ENCODE results near the gene PELO.
"Not testable (repeated sequence)": the region's sequence is repeated elsewhere in the genome, so short reads cannot be mapped to it uniquely, and the experiment has no call there.

Gene PELO, protein sequence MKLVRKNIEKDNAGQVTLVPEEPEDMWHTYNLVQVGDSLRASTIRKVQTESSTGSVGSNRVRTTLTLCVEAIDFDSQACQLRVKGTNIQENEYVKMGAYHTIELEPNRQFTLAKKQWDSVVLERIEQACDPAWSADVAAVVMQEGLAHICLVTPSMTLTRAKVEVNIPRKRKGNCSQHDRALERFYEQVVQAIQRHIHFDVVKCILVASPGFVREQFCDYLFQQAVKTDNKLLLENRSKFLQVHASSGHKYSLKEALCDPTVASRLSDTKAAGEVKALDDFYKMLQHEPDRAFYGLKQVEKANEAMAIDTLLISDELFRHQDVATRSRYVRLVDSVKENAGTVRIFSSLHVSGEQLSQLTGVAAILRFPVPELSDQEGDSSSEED

DNA sequence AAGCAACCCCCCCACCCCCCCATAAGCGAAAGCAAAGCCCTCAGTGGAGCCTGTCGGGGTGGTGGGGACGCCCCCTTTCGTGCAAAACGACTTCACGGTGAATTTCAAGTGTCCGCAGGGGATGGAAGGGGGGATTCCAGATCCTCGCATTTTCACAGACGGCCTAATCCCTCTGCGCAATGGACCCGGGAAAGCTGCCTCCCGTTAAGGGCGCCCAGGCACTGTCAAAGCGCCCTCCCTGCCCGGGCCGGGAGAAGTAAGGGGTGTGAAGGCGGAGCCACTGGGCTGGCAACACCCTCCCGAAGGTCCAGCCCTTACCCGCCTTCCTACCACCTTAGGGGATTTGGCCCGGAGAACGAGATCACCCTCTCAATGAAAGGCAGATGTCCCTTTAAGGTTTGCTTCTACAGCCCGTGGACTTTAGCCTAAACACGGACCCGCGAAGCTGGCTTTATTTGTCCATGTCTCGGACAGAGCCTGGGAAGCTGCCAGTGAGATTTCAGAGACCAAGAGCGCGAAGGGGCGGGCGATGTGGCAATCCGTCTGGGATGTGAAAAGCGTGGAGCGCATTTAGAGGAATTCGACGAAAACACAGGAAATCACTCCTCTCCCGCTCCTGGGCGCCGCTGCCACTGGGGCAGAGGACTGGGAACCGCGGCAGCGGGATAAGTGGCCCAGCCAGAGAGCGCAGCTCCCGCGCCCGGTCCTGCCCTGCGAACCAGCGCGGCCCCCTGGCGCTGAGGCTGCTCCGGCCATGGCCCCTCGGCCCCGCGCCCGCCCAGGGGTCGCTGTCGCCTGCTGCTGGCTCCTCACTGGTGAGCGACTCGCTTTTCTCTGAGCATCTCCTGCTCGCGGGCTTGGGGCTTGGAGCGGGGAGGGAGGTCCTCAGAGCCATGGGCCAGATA is at the start of gene PELO, which contains the start of gene ITGA1:
PELO (plus strand) TSS at position 317 of the 905 bp plus-strand sequence. CDS start 12,479 bp downstream, outside the sequence.
ITGA1 (plus strand) TSS at position 317 of the 905 bp plus-strand sequence; CDS start at position 755, 438 bp downstream.
- in situ Hi-C loops (cut with MboI; ENCODE audit: low sequenced_read_pairs): no loop called here

DNA sequence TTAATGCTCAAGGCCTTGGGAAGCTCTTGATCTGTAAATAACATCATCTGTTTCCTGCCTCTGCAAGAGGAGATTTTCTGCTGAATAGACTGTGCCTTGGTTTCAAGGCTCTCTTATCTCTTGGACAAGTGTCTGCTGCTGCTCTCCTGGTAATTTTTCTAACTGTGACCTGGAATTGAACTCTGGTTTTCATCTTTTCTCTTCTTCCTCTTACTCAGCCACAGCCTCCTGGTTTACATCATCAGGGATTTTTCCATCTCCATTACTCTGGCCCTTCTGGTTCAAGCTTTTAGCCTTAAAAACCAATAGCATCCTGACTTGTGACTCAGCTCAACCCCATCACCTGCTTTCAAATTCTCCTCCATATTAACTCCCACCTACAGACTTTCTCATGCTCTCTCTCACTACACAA is 49.6 kb upstream of the PELO start:
- in situ Hi-C loops (cut with MboI; ENCODE audit: low sequenced_read_pairs): no loop called here

DNA sequence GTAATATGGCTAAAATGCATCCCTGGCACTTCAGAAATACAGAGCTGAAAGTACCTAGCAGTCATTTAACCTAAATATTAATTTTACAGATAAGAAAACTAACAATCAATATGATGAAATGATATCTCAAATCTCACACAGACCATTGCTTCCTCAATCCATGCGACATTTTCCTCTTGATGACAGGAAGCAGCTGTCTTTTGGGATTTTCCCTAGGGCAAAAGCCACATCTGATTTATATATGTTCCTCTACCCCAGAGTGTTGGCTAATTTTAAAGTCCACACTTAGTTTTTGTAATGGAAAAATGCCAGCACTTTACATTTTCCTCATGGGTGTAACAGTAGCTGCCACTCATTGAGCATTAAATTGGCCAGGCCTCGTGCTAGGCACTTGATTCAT is 47.7 kb upstream of the PELO start:
- in situ Hi-C loops (cut with MboI; ENCODE audit: low sequenced_read_pairs): no loop called here

DNA sequence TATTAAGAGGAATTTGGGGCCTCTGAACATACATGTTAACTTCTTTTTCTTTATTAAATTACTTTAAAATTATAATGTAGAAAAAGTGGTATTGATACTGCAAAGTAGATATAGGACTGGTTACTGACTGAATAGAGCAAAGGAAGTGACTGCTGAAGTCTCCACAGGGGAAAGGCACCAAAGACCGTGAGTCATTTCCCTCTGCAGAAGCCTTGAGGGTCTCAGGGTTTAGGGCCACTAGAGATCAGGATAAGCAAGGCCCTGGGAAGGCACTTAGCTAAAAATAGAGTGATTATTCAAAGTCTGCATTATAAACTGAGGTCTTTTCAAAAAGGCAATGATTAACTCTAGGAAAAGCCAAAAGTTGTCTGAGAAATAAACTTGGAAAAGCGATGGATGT is 44.7 kb upstream of the PELO start:
- in situ Hi-C loops (cut with MboI; ENCODE audit: low sequenced_read_pairs): no loop called here

DNA sequence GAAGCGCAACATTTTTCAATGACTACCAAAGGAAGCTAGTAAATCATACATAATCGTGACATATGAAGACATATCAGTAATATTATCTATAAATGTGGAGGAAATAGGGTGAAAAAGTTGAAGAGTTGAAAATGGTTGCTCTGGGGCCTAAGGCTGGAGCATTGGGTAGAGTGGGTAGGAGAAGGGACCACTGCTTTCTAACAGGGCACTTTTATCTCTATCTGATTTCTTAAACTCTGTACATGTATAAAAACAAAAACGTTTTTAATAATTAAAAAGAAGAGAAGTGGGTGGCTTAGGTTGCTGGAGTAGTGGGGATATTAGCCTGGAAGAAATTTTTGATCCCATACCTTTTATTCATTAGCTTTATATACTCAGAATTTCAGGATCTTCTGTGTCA is 44.2 kb upstream of the PELO start:
- in situ Hi-C loops (cut with MboI; ENCODE audit: low sequenced_read_pairs): no loop called here

DNA sequence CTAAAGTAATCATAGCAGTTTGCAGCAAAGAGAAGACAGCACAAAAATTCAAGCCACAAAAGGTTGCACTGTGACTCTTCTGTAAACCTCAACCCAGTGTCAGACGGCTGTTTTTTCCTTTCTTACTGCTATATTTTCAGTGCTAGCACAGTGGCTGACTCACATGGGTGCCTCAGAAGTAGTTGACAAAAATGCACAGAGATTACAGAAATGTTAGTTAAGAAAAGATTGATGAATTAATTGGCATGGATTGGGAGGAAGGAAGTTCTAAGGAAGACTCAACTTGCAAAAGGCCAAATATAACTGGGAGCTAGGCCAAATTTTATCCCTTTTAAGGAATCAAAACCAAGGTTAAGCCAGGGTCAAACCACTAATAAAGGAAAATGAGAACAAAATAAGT is 43.7 kb upstream of the PELO start:
- in situ Hi-C loops (cut with MboI; ENCODE audit: low sequenced_read_pairs): no loop called here

DNA sequence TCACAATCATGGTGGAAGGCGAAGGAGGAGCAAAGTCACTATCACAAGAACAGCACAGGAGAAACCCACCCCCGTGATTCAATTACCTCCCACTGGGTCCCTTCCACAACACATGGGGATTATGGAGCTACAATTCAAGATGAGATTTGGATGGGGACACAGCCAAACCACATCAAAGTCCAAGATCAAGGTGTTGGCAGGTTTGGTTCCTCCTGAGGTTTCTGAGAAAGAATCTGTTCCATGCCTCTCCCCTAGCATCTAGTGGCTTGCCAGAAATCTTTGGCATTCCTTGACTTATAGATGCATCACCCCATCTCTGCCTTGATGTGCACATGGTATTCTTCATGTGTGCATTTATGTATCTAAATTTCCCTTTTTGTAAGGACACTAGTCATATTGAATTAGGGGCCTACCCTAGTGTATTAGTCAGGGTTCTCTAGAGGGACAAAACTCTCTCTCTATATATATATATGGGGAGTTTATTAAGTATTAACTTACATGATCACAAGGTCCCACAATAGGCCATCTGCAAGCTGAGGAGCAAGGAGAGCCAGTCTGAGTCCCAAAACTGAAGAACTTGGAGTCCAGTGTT is 42.8 kb upstream of the PELO start:
- in situ Hi-C loops (cut with MboI; ENCODE audit: low sequenced_read_pairs): not testable (repeated sequence)

DNA sequence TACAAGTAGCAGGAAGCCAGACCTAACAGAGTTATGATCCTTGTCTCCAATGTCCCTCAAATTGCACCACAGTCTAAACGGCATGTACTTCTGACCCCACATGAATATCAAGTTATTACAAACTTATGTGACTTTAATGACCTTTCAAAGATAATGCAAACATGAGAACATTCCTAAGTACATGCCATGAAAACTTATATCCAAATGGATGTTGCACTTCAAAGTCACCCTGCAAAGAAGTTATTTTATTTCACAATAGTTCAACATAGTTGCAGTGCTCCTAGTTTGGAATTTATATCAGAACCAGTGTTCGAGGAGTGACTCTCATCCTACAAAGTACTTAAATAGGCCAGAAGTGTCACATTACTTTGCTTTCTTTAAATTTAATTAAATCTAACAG is 41.2 kb upstream of the PELO start:
- in situ Hi-C loops (cut with MboI; ENCODE audit: low sequenced_read_pairs): no loop called here

DNA sequence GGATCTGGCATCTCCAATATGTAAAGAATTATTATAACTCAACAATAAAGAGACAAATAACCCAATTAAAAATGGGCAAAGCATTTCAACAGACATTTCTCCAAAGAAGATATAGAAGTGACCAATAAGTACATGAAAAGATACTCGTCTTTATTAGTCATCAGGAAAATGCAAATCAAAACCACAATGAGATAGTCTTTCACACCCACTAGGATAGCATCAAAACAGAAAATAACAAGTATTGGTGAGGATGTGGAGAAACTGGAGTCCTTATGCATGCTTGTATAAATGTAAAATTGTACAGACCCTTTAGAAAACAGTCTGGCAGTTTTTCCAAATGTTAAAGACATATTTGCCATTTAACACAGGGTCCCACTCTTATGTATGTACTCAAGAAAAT is 39.1 kb upstream of the PELO start:
- in situ Hi-C loops (cut with MboI; ENCODE audit: low sequenced_read_pairs): no loop called here

DNA sequence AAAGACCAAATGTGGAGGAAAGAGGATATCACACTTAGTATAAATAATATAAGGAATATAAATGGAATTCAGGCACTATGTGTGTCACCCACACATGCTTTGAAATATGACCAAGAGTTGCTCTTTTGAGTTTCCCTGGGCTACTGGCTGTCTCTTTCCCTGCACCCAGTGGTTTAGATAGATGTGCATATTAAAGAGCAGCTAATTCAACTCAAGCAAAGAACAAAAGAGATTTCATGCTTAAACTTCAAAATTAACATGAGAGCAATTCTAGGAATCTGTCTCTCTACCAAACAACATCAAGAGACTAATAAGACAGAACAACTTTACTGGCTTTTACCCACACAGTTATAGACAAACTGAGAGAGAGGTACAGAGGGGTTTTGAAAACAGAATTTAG is 38.0 kb upstream of the PELO start:
- in situ Hi-C loops (cut with MboI; ENCODE audit: low sequenced_read_pairs): no loop called here

DNA sequence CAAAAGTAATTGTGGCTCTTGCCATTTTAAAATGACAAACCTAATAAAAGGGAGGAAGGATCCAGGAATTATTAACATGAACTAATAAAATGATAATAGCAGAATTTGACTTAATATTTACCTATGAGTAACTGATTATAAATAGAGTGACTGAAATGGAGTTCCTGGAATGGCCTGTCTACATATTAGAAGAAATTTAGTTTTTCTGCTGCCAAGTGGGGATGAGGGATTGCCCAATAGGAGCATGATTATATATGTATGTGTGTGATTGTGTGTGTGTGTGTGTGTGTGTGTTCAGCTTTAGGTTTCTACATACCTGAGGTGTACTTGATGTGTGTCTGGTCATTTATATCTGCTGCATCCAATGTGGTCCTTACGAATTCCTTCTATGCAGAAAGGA is 36.6 kb upstream of the PELO start:
- in situ Hi-C loops (cut with MboI; ENCODE audit: low sequenced_read_pairs): no loop called here

DNA sequence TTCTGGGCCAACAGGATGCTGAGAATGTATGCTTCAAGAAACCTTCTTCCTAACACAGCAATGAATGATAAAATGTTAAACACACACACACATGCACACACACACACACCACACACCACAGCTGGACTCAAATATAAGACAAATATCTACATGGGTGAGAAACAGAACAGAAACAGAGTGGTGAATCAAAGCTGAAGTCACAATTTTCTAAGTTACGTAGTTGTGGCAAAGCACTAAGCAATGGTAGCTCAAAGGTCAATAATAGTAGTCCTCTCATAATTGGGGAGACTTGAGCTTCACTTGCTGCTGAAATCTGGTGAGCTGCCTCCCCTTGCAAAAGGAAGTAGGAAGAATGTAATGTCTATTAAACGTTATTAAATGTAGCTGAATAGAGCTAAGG is 33.7 kb upstream of the PELO start:
- in situ Hi-C loops (cut with MboI; ENCODE audit: low sequenced_read_pairs): no loop called here

DNA sequence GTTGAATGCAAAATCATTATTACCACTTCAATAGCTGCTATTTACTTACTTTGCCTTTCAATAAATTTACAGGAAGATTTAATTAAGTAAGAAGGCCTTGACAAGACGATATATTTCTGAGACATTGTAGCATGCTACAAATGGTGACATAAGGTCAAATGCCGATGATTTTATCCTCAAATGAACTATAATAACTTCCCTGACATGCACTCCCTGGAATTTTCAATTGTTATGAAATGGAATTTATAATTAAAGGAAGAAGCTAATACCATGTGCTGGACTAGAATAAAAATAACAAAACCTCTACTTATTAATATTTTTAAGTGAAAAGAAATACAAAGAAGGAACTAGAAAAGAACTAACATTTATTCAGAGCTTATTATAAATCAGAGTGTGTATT is 30.2 kb upstream of the PELO start:
- in situ Hi-C loops (cut with MboI; ENCODE audit: low sequenced_read_pairs): no loop called here

DNA sequence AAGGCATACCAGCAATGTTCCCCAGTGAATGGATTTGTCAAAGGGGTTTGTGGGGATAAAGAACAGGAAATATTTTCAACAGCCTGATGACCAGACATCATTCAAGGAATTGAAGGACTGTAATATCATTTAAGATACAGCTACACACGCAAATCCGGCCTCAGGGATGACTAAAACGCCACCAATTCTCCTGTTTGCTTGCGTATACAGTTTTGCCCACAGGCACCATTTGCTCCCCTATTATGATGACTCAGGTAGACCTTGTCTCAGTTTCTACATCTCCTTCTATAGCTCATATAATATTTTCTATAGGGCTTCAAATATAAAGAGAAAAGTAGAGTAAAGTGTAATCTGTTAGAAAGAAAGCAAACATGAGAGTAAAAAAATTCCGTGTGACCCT is 29.7 kb upstream of the PELO start:
- in situ Hi-C loops (cut with MboI; ENCODE audit: low sequenced_read_pairs): no loop called here

DNA sequence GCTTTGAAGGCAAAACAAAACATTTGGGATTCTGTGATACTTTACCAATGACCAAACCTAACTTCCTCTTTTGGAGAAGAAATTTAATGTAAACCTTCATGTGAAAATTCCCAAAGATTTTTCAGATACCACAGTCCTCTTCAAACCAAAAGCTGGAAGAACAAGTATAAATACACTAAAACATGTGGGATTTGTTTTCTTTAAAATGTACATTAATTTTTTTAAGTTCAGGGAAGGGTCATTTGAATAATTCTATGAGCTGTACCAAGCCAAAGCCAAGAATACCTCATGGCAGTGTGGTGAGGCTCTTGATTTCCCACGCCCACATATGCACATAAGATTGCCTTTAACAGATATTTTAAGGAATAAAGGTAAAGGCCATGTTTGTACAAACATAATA is 28.4 kb upstream of the PELO start:
- in situ Hi-C loops (cut with MboI; ENCODE audit: low sequenced_read_pairs): no loop called here

DNA sequence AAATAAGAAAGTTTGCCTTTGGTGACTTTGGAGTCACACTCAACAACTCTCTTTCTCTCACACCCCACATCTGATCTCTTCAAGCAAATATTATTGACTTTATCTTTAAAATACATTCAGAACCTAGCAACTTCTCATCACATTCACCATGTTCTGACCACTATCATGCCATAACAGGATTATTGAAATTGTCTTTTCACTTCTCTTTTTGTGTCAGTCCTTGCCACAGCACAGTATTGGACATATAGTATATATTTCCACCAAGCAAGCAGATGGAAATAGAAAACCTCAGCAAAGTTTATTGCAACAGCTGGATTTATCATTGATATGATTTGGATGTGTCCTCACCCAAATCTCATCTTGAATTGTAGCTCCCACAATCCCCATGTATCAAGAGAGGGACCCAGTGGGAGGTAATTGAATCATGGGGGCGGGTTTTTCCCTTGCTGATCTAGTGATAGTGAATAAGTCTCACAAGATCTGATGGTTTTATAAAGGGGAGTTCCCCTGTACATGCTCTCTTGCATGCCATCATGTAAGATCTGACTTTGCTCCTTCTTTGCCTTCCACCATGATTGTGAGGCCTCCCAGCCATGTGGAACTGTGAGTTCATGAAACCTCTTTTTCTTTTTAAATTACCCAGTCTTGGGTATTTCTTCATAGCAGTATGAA is 26.9 kb upstream of the PELO start:
- in situ Hi-C loops (cut with MboI; ENCODE audit: low sequenced_read_pairs): no loop called here

DNA sequence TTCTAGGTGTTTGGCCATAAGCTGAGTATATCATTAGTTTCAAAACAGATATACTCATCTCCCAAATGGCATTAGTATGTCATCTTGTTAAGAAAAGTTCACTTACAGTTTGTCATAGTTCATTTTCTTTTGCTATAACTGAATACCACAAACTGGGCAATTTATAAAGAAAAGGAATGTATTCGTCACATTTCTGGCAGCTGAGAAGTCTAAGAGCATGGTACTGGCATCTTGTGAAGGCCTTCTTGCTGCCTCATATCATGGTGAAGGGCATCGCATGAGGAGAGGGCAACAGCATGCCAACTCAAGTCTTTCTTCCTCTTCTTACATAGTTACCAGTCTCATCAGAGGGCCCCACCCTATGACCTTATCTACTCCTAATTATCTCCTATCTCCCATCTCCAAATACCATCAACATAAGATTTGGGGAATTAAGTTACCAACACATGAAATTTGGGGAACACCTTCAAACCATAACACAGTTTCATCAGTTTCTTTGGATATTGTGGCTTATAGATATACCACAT is 20.4 kb upstream of the PELO start:
- in situ Hi-C loops (cut with MboI; ENCODE audit: low sequenced_read_pairs): no loop called here

DNA sequence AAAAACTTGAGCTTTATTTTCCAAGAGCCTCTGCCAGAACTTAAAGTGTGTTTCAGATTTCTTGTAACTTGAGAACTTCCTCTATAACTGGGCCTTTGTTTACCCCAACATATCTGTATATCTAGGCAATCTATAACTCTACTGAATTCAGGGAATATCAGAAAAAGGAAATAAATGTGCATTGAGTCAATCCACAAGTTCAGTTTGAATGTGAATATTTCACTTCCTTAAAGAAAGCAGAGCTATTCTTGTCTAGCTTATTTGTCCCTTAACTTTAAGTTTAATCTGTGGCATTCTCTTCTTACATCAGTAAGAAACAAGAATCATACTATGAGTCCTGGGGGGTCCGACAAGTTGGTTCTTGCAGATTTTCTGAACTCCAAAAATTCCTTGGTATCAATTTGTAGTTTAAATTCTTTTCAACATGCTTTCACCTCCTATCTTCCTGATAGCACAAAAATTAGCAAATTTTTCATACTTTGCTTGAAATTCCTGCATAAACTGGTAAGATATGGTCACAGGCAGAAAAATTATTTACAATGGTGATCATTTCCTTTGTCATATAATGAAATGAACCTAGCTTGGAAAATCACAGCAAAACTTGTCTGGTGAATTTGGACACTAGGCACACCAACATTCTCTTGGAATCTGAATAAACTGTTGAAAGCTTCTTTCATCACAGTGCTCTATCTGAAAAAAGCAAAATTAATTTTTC is 19.8 kb upstream of the PELO start:
- in situ Hi-C loops (cut with MboI; ENCODE audit: low sequenced_read_pairs): no loop called here

DNA sequence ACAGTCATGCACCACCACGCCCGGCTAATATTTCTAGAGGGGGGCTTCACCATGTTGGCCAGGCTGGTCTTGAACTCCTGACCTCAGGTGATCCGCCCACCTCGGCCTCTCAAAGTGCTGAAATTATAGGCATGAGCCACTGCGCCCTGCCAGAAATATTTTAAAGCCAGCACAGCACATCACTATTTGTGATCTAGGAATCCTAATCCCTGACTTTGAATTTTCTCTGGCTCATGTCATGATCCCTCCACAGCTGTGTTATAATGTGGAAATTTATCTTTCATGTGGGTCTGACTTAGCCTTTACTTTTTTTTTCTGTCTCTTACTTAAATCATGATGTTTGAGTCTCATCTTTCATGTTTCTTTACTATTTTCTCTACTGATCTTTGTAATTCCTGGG is 18.7 kb upstream of the PELO start:
- in situ Hi-C loops (cut with MboI; ENCODE audit: low sequenced_read_pairs): no loop called here

DNA sequence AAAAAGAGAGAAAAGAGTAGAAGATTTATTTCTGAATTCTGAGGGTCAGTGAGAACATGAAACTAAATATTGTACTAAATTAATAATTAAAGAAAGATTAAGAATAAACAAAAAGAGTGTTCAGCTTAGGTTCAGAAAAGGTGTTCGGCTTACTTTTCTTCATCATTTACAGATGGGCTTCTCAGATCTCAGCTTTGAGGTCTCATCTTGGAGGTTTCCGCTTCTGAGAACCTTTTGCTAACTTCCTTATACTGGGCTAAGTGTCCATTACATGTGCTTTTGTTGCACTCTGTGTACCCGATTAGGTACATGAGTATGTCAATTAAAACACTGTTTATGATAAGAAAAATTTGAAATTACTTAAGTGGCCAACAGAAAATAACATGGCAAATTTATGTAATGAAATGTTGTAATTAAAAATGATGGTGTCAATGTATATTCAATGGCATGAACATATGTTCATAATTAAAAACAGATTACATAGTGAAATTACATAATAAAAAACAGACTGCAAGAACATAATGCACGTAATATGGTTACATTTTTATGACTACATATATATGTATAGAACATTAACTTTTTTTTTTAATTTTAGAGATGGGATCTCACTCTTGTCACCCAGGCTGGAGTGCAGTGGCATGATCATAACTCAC is 17.3 kb upstream of the PELO start:
- in situ Hi-C loops (cut with MboI; ENCODE audit: low sequenced_read_pairs): no loop called here

Data from hTERT RPE-1 (cell line).